ENCODE measurements around the gene CCSAP. TPM values are rescaled to one million over a fixed set of nuclear protein-coding genes. Genes with fewer than 3 reads are reported as not detected.
A peak's percentile ranks its signal among the peaks of the same experiment; 100 is the strongest.
"Not testable (repeated sequence)": the region's sequence is repeated elsewhere in the genome, so short reads cannot be mapped to it uniquely, and the experiment has no call there.

The CCSAP gene
- 1 to 10 TPM in 5 of 6 donors, under 1 TPM in 1; 0.13 to 3.3 (median 2.4) TPM for polyA plus RNA-seq (ENCODE audit: low read depth in 6 of 6)

- Mint-ChIP-seq H3K4me1 (peaks cover 26 to 41% (median 34%) of the 10 kb centered on the region in 3 donors), H3K4me3 (peak within 1 kb of the TSS; percentile 92 to 96 (median 94)), H3K27ac (peak within 1 kb of the TSS; percentile 76 to 96 (median 90)), H3K36me3 (no peaks in the 10 kb centered on the region), H3K27me3 (peaks cover 17 to 32% (median 29%) of the 10 kb centered on the region in 3 donors), H3K9me3 (peaks cover 0 to 3% (median 0%) of the 10 kb centered on the region in 7 donors)
- ATAC-seq (ENCODE audit: low read depth in 2 of 2) (peak; percentile 48 to 51), DNase-seq (peak; percentile 62)
These were observed at the start of gene CCSAP for GRCh38 chr1:229342656-229343569. Gene CCSAP (minus strand): TSS chr1:229343047. CDS start chr1:229342465, 582 bp downstream.

GRCh38 chr1:229390130-229390529 is 47.3 kb upstream of the CCSAP start:
- peaks cover 32 to 54% (median 53%) of the 10 kb centered on the region in 3 donors for H3K27me3 Mint-ChIP-seq
- H3K9me3 Mint-ChIP-seq, result peaks cover 0 to 11% (median 0%) of the 10 kb centered on the region in 7 donors
- ATAC-seq (ENCODE audit: low read depth in 2 of 2), result no peak
- H3K27ac Mint-ChIP-seq, result no peak overlapping the region
- H3K4me1 Mint-ChIP-seq, result no peaks in the 10 kb centered on the region
- no peak for DNase-seq
- H3K36me3 Mint-ChIP-seq, result peaks cover 0 to 6% of the 10 kb centered on the region in 2 donors
- no peak overlapping the region for H3K4me3 Mint-ChIP-seq

- Mint-ChIP-seq H3K4me3 (no peak overlapping the region), H3K9me3 (peaks cover 0 to 11% (median 0%) of the 10 kb centered on the region in 7 donors), H3K4me1 (no peaks in the 10 kb centered on the region), H3K36me3 (peaks cover 0 to 6% of the 10 kb centered on the region in 2 donors), H3K27me3 (peaks cover 27 to 57% (median 49%) of the 10 kb centered on the region in 3 donors), H3K27ac (no peak overlapping the region)
- no peak for DNase-seq
- no peak for ATAC-seq (ENCODE audit: low read depth in 2 of 2)
These were observed 46.2 kb upstream of the CCSAP start for GRCh38 chr1:229388897-229389580.

- peaks cover 28 to 46% (median 41%) of the 10 kb centered on the region in 3 donors for H3K27me3 Mint-ChIP-seq
- DNase-seq (no peak), ATAC-seq (ENCODE audit: low read depth in 2 of 2) (no peak)
- H3K9me3 Mint-ChIP-seq, result peaks cover 0 to 10% (median 0%) of the 10 kb centered on the region in 7 donors
- no peaks in the 10 kb centered on the region for H3K4me1 Mint-ChIP-seq
- H3K27ac Mint-ChIP-seq, result no peak overlapping the region
- H3K4me3 Mint-ChIP-seq, result no peak overlapping the region
- peaks cover 0 to 6% of the 10 kb centered on the region in 2 donors for H3K36me3 Mint-ChIP-seq
These were observed 43.1 kb upstream of the CCSAP start for GRCh38 chr1:229385853-229386456.

GRCh38 chr1:229384822-229385221 is 42.0 kb upstream of the CCSAP start:
- Mint-ChIP-seq H3K36me3 (no peaks in the 10 kb centered on the region), H3K4me1 (no peaks in the 10 kb centered on the region), H3K9me3 (no peaks in the 10 kb centered on the region), H3K27me3 (peaks cover 20 to 41% (median 37%) of the 10 kb centered on the region in 3 donors), H3K4me3 (no peak overlapping the region), H3K27ac (no peak overlapping the region)
- no peak for DNase-seq
- ATAC-seq (ENCODE audit: low read depth in 2 of 2), result no peak

GRCh38 chr1:229383961-229384360 is 41.1 kb upstream of the CCSAP start:
- no peak overlapping the region for H3K4me3 Mint-ChIP-seq
- no peak for ATAC-seq (ENCODE audit: low read depth in 2 of 2)
- H3K4me1 Mint-ChIP-seq, result no peaks in the 10 kb centered on the region
- H3K36me3 Mint-ChIP-seq, result no peaks in the 10 kb centered on the region
- H3K27ac Mint-ChIP-seq, result no peak overlapping the region
- no peaks in the 10 kb centered on the region for H3K9me3 Mint-ChIP-seq
- DNase-seq, result no peak
- H3K27me3 Mint-ChIP-seq, result peaks cover 17 to 38% (median 31%) of the 10 kb centered on the region in 3 donors

- ATAC-seq (ENCODE audit: low read depth in 2 of 2) (no peak), DNase-seq (no peak)
- Mint-ChIP-seq H3K27ac (no peak overlapping the region), H3K4me3 (no peak overlapping the region), H3K4me1 (no peaks in the 10 kb centered on the region), H3K9me3 (no peaks in the 10 kb centered on the region), H3K36me3 (no peaks in the 10 kb centered on the region), H3K27me3 (peaks cover 16 to 37% (median 30%) of the 10 kb centered on the region in 3 donors)
These were observed 40.3 kb upstream of the CCSAP start for GRCh38 chr1:229383188-229383587.

GRCh38 chr1:229381234-229381633 is 38.4 kb upstream of the CCSAP start:
- ATAC-seq (ENCODE audit: low read depth in 2 of 2), result no peak
- H3K27me3 Mint-ChIP-seq, result peaks cover 13 to 42% (median 30%) of the 10 kb centered on the region in 3 donors
- no peak overlapping the region for H3K4me3 Mint-ChIP-seq
- H3K27ac Mint-ChIP-seq, result peak overlapping the region in 1 of 6 donors; percentile 25
- H3K36me3 Mint-ChIP-seq, result no peaks in the 10 kb centered on the region
- no peak for DNase-seq
- no peaks in the 10 kb centered on the region for H3K9me3 Mint-ChIP-seq
- H3K4me1 Mint-ChIP-seq, result no peaks in the 10 kb centered on the region

- no peaks in the 10 kb centered on the region for H3K36me3 Mint-ChIP-seq
- H3K4me3 Mint-ChIP-seq, result no peak overlapping the region
- no peak overlapping the region for H3K27ac Mint-ChIP-seq
- peaks cover 14 to 42% (median 30%) of the 10 kb centered on the region in 3 donors for H3K27me3 Mint-ChIP-seq
- H3K4me1 Mint-ChIP-seq, result no peaks in the 10 kb centered on the region
- ATAC-seq (ENCODE audit: low read depth in 2 of 2) (no peak), DNase-seq (no peak)
- no peaks in the 10 kb centered on the region for H3K9me3 Mint-ChIP-seq
These were observed 37.8 kb upstream of the CCSAP start for GRCh38 chr1:229380536-229381160.

GRCh38 chr1:229379846-229380245 is 37.0 kb upstream of the CCSAP start:
- Mint-ChIP-seq H3K4me3 (no peak overlapping the region), H3K27ac (no peak overlapping the region), H3K27me3 (peaks cover 13 to 42% (median 29%) of the 10 kb centered on the region in 3 donors), H3K36me3 (no peaks in the 10 kb centered on the region), H3K9me3 (no peaks in the 10 kb centered on the region), H3K4me1 (no peaks in the 10 kb centered on the region)
- no peak for ATAC-seq (ENCODE audit: low read depth in 2 of 2)
- DNase-seq, result no peak

GRCh38 chr1:229378586-229379367 is 35.9 kb upstream of the CCSAP start:
- Mint-ChIP-seq H3K4me3 (no peak overlapping the region), H3K27ac (no peak overlapping the region), H3K9me3 (no peaks in the 10 kb centered on the region), H3K27me3 (peaks cover 13 to 40% (median 20%) of the 10 kb centered on the region in 3 donors), H3K36me3 (no peaks in the 10 kb centered on the region), H3K4me1 (no peaks in the 10 kb centered on the region)
- no peak for DNase-seq
- no peak for ATAC-seq (ENCODE audit: low read depth in 2 of 2)

GRCh38 chr1:229378035-229378434 is 35.2 kb upstream of the CCSAP start:
- H3K36me3 Mint-ChIP-seq; DNase-seq; H3K27ac Mint-ChIP-seq; H3K9me3 Mint-ChIP-seq; ATAC-seq (ENCODE audit: low read depth in 2 of 2); H3K4me1 Mint-ChIP-seq; H3K4me3 Mint-ChIP-seq: not testable (repeated sequence)
- peaks cover 14 to 45% (median 22%) of the 10 kb centered on the region in 3 donors for H3K27me3 Mint-ChIP-seq

Measured in naive B cell (primary cell).